ENCODE results near the gene LRRIQ3.

The LRRIQ3 gene, protein sequence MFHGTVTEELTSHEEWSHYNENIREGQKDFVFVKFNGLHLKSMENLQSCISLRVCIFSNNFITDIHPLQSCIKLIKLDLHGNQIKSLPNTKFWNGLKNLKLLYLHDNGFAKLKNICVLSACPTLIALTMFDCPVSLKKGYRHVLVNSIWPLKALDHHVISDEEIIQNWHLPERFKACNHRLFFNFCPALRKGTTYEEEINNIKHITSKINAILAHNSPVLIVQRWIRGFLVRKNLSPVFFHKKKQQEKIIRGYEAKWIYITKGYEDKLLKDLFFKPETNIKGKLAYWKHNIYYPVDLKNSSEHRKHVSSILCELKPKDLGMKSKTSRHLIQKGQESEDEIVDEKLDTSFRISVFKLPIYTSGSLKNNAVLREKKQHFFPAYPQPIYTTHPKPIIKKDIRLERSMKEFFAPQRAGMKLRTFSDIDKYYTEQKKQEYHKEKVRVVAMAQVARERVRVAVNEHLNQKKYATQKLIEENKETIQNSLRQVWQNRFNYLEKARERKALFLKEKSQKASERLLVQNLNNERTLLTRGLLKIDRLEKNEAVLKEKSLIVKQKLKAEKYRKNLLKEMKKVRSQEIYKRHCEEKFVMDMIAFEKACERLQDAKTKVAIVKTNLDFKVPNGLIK

DNA sequence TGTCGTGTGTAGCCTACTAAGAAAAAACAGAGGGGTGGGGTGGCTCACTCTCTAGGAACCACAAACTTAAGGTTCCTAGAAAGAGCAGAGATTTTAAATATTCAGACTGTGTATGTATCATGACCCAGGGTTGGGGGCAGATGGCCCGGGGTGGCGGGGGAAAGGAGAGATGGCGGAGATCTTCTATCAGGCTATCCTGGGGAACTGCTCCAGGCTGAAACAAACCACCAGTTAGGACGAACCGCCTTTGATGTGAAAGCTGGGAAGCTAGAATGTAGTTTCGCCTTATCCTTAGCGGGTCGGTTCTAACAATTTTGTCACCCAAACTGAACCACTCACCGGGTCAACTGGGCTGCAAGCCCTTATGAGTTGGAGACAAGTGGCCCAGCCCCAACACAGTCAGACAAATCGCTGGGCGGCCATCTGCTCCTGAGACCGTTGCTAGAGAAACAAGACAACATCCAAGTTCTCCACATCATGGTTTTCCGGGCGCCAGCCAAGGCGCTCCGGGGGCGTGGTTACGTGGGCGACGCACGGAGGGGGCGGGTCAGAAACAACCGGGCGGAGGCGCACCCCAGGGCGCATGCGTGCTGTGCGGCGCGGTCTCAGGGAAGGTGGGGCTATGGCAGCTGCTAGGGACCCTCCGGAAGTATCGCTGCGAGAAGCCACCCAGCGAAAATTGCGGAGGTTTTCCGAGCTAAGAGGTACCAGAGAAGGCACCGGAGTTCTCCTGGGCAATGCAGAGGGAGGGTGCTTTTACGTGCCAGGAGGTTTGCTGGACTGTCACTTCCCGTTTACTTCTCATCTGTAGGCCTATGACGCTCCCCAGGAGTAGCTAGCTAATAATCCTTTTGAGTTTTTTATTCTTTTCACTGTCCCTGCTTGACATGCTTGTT, at the start of gene LRRIQ3, which contains the start of gene FPGT:
TSS of gene LRRIQ3 (minus strand) at position 520 of the 896 bp plus-strand sequence. CDS start 14,492 bp downstream, outside the sequence.
TSS of gene FPGT (plus strand) at position 586 of the 896 bp plus-strand sequence. CDS start at position 623, 37 bp downstream.
- H3K27ac ChIP-seq (ENCODE audit: low read length): peak within 1 kb of the TSS; percentile 65; the same call in 1 of the 2 replicates
- peak within 1 kb of the TSS; percentile 65 for H3K9ac ChIP-seq (ENCODE audit: low read length)
- no peaks in the 10 kb centered on the region for H3K9me2 ChIP-seq (replicated peaks; ENCODE audit: insufficient read depth, low read length)
- peaks cover 4% of the 10 kb centered on the region for H3F3A ChIP-seq (ENCODE audit: insufficient read depth, low read length)
- peak; percentile 95 for DNase-seq
- TF ChIP-seq, protein P1, sequence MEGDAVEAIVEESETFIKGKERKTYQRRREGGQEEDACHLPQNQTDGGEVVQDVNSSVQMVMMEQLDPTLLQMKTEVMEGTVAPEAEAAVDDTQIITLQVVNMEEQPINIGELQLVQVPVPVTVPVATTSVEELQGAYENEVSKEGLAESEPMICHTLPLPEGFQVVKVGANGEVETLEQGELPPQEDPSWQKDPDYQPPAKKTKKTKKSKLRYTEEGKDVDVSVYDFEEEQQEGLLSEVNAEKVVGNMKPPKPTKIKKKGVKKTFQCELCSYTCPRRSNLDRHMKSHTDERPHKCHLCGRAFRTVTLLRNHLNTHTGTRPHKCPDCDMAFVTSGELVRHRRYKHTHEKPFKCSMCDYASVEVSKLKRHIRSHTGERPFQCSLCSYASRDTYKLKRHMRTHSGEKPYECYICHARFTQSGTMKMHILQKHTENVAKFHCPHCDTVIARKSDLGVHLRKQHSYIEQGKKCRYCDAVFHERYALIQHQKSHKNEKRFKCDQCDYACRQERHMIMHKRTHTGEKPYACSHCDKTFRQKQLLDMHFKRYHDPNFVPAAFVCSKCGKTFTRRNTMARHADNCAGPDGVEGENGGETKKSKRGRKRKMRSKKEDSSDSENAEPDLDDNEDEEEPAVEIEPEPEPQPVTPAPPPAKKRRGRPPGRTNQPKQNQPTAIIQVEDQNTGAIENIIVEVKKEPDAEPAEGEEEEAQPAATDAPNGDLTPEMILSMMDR (IDR thresholded peaks at IDR 0.05; ENCODE audit: low read length): no peak
- TF ChIP-seq EZH2 (optimal IDR thresholded peaks at IDR 0.05; ENCODE audit: low read depth, low read length) (no peak), EZH2phosphoT487 (IDR thresholded peaks at IDR 0.05; ENCODE audit: low read length) (no peak)
- H3K27me3 ChIP-seq (replicated peaks; ENCODE audit: insufficient read depth, low read length): no peaks in the 10 kb centered on the region
- no peaks in the 10 kb centered on the region for H3K36me3 ChIP-seq (replicated peaks; ENCODE audit: insufficient read depth, low read length)
- no peaks in the 10 kb centered on the region for H3K79me2 ChIP-seq (ENCODE audit: low read length)
- peak within 1 kb of the TSS; percentile 97 for H2AFZ ChIP-seq (ENCODE audit: low read length)
- no peaks in the 10 kb centered on the region for H3K9me3 ChIP-seq (replicated peaks; ENCODE audit: insufficient read depth, low read length)
- H3K4me2 ChIP-seq (ENCODE audit: low read depth, low read length): peak within 1 kb of the TSS; percentile 82
- H4K20me1 ChIP-seq (ENCODE audit: insufficient read depth, low read length): no peaks in the 10 kb centered on the region
- H3K4me3 ChIP-seq (ENCODE audit: low read length): peak within 1 kb of the TSS; percentile 79
- H3K4me1 ChIP-seq (ENCODE audit: low read length): peaks cover 4% of the 10 kb centered on the region; the same call in 1 of the 2 replicates

DNA sequence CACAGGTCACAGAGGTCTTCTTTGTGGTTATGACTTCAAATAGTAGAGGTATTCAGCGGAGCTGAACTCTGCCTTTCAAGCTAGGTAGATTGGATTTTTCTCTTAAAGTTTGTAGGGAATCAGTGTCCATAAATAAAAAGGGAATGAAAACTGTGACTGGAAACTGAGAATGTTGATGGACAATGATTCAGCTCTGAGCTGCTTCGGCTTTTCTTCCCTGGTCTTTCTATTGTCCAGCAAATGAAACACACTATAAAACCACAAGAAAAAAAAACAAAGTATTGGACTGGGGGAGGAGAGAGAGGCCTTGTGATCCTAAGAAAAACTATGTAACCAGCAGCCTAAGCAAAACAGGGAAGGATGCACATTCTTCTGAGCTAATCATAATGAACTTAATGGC, 48.3 kb upstream of the LRRIQ3 start:
- no peak overlapping the region for H3K9ac ChIP-seq (ENCODE audit: low read length)
- no peak overlapping the region for H3K4me3 ChIP-seq (ENCODE audit: low read length)
- DNase-seq: no peak
- no peaks in the 10 kb centered on the region for H3F3A ChIP-seq (ENCODE audit: insufficient read depth, low read length)
- H3K27me3 ChIP-seq (replicated peaks; ENCODE audit: insufficient read depth, low read length): no peaks in the 10 kb centered on the region
- no peaks in the 10 kb centered on the region for H3K9me3 ChIP-seq (replicated peaks; ENCODE audit: insufficient read depth, low read length)
- no peaks in the 10 kb centered on the region for H3K79me2 ChIP-seq (ENCODE audit: low read length)
- TF ChIP-seq EZH2phosphoT487 (IDR thresholded peaks at IDR 0.05; ENCODE audit: low read length): no peak
- no peak for TF ChIP-seq EZH2 (optimal IDR thresholded peaks at IDR 0.05; ENCODE audit: low read depth, low read length)
- TF ChIP-seq, protein P1 (IDR thresholded peaks at IDR 0.05; ENCODE audit: low read length): no peak
- H3K36me3 ChIP-seq (replicated peaks; ENCODE audit: insufficient read depth, low read length): no peaks in the 10 kb centered on the region
- H3K27ac ChIP-seq (ENCODE audit: low read length): no peak overlapping the region
- H3K9me2 ChIP-seq (replicated peaks; ENCODE audit: insufficient read depth, low read length): no peaks in the 10 kb centered on the region
- no peak overlapping the region for H3K4me2 ChIP-seq (ENCODE audit: low read depth, low read length)
- H2AFZ ChIP-seq (ENCODE audit: low read length): no peak overlapping the region
- no peaks in the 10 kb centered on the region for H4K20me1 ChIP-seq (ENCODE audit: insufficient read depth, low read length)
- H3K4me1 ChIP-seq (ENCODE audit: low read length): no peaks in the 10 kb centered on the region

DNA sequence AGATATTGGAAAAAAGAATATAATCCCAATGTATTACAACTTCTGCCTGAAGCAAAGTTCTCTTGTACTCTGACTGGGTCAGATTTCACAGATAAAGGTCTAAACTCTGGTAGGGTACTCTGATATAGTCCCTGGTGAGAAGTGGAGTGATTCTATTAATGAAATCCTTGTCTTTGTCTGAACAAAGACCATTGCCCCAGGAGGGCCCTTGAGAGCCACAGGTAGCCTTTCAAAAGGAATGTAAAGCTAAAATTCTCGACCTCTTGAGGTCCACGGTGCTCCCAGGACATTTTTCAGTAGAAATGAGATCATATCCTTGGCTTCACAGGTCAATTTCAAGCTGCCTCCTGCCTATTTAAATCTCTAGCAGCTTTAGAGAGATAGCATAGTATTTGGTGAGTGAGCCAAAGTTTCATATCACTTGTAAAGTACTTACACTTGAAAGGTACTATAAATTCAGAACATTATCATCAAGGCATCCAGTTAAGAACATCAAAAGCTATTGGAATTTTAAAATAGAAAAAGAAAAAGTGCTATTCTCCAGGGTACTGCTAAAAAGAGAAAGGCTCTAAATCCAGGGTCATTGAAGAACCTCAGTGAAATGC, 47.3 kb upstream of the LRRIQ3 start:
- no peak overlapping the region for H2AFZ ChIP-seq (ENCODE audit: low read length)
- no peaks in the 10 kb centered on the region for H3F3A ChIP-seq (ENCODE audit: insufficient read depth, low read length)
- H3K27ac ChIP-seq (ENCODE audit: low read length): no peak overlapping the region
- H3K9me3 ChIP-seq (replicated peaks; ENCODE audit: insufficient read depth, low read length): no peaks in the 10 kb centered on the region
- H3K27me3 ChIP-seq (replicated peaks; ENCODE audit: insufficient read depth, low read length): no peaks in the 10 kb centered on the region
- H3K9ac ChIP-seq (ENCODE audit: low read length): no peak overlapping the region
- TF ChIP-seq, protein P1 (IDR thresholded peaks at IDR 0.05; ENCODE audit: low read length): no peak
- TF ChIP-seq EZH2 (optimal IDR thresholded peaks at IDR 0.05; ENCODE audit: low read depth, low read length): no peak
- no peak for TF ChIP-seq EZH2phosphoT487 (IDR thresholded peaks at IDR 0.05; ENCODE audit: low read length)
- no peak for DNase-seq
- H3K4me2 ChIP-seq (ENCODE audit: low read depth, low read length): no peak overlapping the region
- no peaks in the 10 kb centered on the region for H4K20me1 ChIP-seq (ENCODE audit: insufficient read depth, low read length)
- no peaks in the 10 kb centered on the region for H3K36me3 ChIP-seq (replicated peaks; ENCODE audit: insufficient read depth, low read length)
- no peaks in the 10 kb centered on the region for H3K4me1 ChIP-seq (ENCODE audit: low read length)
- H3K9me2 ChIP-seq (replicated peaks; ENCODE audit: insufficient read depth, low read length): no peaks in the 10 kb centered on the region
- no peaks in the 10 kb centered on the region for H3K79me2 ChIP-seq (ENCODE audit: low read length)
- no peak overlapping the region for H3K4me3 ChIP-seq (ENCODE audit: low read length)

Measured in MM.1S (cell line).